Nephron (organoid): ENCODE data around the gene GPS1.

Source experiments
- H3K27ac Mint-ChIP-seq, 3 experiments: 2 replicates each; pipeline ENCODE4 v1.8.0; 2020; ENCODE audit warnings: mixed read lengths in 3 of 3, mild to moderate bottlenecking in 2 of 3, moderate library complexity in 1 of 3
- H3K27me3 Mint-ChIP-seq: 2 replicates; pipeline ENCODE4 v1.8.0; 2021; ENCODE audit warnings: low read depth, mild to moderate bottlenecking, moderate library complexity, mixed read lengths
- H3K36me3 Mint-ChIP-seq: 2 replicates; pipeline ENCODE4 v1.8.0; 2020; ENCODE audit warnings: low read depth, mixed read lengths
- H3K4me1 Mint-ChIP-seq: 2 replicates; pipeline ENCODE4 v1.8.0; 2020; ENCODE audit warnings: mixed read lengths
- H3K4me3 Mint-ChIP-seq, 3 experiments: 2 replicates each; pipeline ENCODE4 v1.8.0; 2020; ENCODE audit warnings: mild to moderate bottlenecking in 3 of 3, mixed read lengths in 3 of 3, moderate library complexity in 2 of 3
- H3K9me3 Mint-ChIP-seq: 2 replicates; pipeline ENCODE4 v1.8.0; 2020; ENCODE audit warnings: mixed read lengths
- TF ChIP-seq, protein P1 (sequence below), 3 experiments: fragments of 200-600 bp; sonication (generic); IDR thresholded peaks; one replicate each; pipeline ENCODE4 v1.5.0; 2021; ENCODE audit warnings: antibody characterized with exemption in 3 of 3; ENCODE audit not compliant: unreplicated experiment in 3 of 3

Gene GPS1

DNA sequence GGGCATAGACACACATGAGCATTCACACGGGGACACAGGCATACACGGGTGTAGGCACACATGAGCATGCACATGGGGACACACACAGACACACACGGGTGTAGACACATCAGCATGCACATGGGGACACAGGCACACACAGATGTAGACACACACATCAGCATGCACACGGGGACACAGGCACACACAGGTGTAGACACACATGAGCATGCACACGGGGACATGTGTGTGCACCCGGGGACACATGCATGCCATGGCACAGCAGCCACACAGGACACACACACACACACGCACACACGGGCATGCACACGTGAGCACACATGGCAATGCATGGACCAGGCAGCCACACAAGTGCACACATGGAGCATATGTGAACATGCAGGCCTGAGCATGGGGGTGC lies 9.0 kb upstream of the GPS1 start:
- TF ChIP-seq, protein P1, sequence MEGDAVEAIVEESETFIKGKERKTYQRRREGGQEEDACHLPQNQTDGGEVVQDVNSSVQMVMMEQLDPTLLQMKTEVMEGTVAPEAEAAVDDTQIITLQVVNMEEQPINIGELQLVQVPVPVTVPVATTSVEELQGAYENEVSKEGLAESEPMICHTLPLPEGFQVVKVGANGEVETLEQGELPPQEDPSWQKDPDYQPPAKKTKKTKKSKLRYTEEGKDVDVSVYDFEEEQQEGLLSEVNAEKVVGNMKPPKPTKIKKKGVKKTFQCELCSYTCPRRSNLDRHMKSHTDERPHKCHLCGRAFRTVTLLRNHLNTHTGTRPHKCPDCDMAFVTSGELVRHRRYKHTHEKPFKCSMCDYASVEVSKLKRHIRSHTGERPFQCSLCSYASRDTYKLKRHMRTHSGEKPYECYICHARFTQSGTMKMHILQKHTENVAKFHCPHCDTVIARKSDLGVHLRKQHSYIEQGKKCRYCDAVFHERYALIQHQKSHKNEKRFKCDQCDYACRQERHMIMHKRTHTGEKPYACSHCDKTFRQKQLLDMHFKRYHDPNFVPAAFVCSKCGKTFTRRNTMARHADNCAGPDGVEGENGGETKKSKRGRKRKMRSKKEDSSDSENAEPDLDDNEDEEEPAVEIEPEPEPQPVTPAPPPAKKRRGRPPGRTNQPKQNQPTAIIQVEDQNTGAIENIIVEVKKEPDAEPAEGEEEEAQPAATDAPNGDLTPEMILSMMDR (IDR thresholded peaks at IDR 0.05; ENCODE audit: unreplicated experiment in 3 of 3), result no peak
- H3K4me3 Mint-ChIP-seq, result peak overlapping the region in 1 of 3 experiments; percentile 19
- peaks cover 8% of the 10 kb centered on the region for H3K27me3 Mint-ChIP-seq
- peaks cover 5% of the 10 kb centered on the region for H3K36me3 Mint-ChIP-seq
- no peaks in the 10 kb centered on the region for H3K9me3 Mint-ChIP-seq
- H3K27ac Mint-ChIP-seq, result no peak overlapping the region
- peaks cover 9% of the 10 kb centered on the region for H3K4me1 Mint-ChIP-seq

DNA sequence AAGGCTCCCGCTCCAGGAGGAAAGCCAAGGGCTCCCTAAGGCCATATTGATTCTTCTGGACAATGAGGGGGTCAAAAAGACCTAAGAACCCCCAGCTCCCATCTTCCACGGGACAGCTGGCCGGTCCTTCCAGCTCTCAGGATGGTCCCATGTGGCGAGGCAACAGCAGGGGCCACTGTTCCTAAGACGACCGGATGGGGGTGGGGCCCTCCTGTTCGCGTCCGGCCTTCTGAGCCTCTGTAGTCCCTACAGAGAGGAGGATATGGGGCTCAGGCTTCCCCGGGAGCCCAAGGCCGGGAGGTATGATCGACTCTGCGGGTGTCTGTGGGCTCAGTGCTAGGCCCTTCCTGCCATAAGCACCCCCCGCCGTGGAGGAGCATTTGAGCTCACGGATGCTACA lies 8.2 kb upstream of the GPS1 start:
- no peak overlapping the region for H3K27ac Mint-ChIP-seq
- H3K4me1 Mint-ChIP-seq, result peaks cover 5% of the 10 kb centered on the region
- no peaks in the 10 kb centered on the region for H3K9me3 Mint-ChIP-seq
- peaks cover 3% of the 10 kb centered on the region for H3K27me3 Mint-ChIP-seq
- H3K4me3 Mint-ChIP-seq, result no peak overlapping the region
- H3K36me3 Mint-ChIP-seq, result peaks cover 7% of the 10 kb centered on the region
- TF ChIP-seq, protein P1 (IDR thresholded peaks at IDR 0.05; ENCODE audit: unreplicated experiment in 3 of 3), result no peak

DNA sequence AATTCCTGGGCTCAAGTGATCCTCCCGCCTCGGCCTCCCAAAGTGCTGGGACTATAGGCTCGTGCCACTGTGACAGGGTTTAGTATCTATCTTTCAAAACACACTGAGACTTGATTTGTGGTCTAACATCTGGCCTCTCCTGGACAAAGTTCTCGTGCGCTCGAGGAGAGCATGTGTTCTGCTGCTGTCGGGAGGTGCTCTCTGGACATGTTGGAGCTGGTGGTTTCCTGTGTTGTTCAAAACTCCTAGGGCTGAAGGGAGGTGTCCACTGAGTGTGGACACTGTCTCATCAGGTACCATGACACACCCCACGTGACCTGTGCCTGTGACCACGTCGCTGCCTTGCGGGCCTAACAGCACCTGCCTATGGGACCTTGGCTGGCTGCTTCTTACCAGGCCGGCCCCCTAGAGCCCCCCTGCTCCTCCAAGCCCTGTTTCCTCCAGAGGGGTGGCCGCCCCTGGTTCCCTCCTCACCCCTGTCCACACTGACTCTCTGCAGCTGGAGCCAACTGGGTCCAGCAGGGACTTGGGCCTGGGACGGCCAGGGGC lies 5.7 kb upstream of the GPS1 start:
- H3K4me1 Mint-ChIP-seq, result peaks cover 4% of the 10 kb centered on the region
- no peak overlapping the region for H3K27ac Mint-ChIP-seq
- peak overlapping the region in 1 of 3 experiments; percentile 69 for H3K4me3 Mint-ChIP-seq
- TF ChIP-seq, protein P1 (IDR thresholded peaks at IDR 0.05; ENCODE audit: unreplicated experiment in 3 of 3), result no peak
- no peaks in the 10 kb centered on the region for H3K27me3 Mint-ChIP-seq
- no peaks in the 10 kb centered on the region for H3K9me3 Mint-ChIP-seq
- H3K36me3 Mint-ChIP-seq, result peaks cover 7% of the 10 kb centered on the region

DNA sequence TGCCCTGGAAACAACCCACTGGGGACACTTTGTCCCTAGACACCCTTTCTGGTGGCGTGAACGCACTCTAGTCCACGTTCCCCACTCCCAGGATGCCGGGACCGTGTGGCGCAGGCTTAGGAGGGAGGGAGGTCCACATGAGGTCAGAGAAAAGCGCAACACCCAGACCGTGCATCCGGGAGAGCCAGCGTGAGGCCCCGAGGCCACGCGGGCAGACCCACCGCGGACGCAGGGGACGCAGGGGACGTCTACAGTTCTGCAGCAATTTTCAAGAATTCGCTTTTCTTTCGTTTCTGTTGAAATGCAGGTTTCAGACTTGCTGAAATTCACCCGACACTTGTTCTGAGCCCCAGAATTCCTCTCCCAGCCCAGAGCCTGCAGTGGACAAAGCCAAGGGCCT lies 4.8 kb upstream of the GPS1 start:
- H3K4me1 Mint-ChIP-seq, result peaks cover 4% of the 10 kb centered on the region
- TF ChIP-seq, protein P1 (IDR thresholded peaks at IDR 0.05; ENCODE audit: unreplicated experiment in 3 of 3), result no peak
- peak overlapping the region in 1 of 3 experiments; percentile 28 for H3K27ac Mint-ChIP-seq
- peaks cover 7% of the 10 kb centered on the region for H3K36me3 Mint-ChIP-seq
- H3K27me3 Mint-ChIP-seq, result no peaks in the 10 kb centered on the region
- H3K9me3 Mint-ChIP-seq, result no peaks in the 10 kb centered on the region
- peak overlapping the region; percentile 61 to 69 (median 68) for H3K4me3 Mint-ChIP-seq

DNA sequence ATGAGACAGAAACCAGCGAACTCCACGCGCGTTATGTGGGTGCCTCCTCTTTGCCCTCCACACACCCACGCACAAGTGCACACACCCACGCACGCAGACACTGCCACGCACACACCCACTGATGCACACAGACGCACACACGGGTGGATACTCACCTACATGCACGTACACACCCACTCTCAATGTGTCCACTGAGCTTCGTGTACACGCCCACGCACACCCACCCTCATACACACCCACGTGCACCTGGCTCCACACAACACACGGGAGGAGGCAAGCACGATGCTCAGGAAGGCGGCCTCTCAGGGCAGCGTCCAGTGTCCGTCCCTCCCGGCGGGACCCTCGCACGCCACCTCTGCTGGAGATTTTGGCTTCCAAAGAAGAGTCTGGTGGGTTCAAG lies 4.3 kb upstream of the GPS1 start:
- H3K27me3 Mint-ChIP-seq, result no peaks in the 10 kb centered on the region
- H3K4me1 Mint-ChIP-seq, result peaks cover 4% of the 10 kb centered on the region
- H3K9me3 Mint-ChIP-seq, result no peaks in the 10 kb centered on the region
- peaks cover 7% of the 10 kb centered on the region for H3K36me3 Mint-ChIP-seq
- TF ChIP-seq, protein P1 (IDR thresholded peaks at IDR 0.05; ENCODE audit: unreplicated experiment in 3 of 3), result no peak
- H3K4me3 Mint-ChIP-seq, result peak overlapping the region; percentile 67 to 73 (median 68)
- no peak overlapping the region for H3K27ac Mint-ChIP-seq

DNA sequence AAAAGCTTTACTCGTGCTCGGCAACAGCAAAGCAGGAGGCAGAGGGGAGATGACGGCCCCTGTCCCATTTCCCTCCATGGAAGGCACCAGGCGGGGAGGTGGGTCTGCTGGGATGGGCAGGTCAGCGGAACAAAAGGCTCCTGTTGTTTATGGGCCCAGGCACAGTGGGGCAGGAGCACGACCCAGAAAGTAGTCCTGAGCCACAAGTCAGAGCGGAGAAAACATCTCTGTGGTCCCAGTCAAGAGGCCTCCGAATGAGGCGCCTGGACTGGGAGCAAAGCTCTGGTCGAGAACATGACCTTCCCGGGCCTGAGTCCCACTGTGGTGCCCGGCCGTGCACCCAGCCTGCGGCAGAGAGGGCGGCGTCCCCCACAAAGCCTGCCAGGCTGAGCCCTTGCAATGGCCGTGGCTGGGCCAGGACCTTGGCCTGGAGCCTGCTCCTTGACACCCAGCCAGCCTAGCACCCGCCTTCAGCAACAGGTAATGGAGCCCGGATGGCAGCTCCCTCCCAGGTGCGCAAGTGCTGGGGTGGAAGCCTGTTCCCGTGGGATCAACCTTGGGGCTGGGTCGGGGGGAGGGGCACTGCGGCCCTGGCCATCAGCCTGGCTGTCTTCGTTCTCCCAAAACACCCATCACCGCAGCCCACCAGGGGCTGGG lies 3.7 kb upstream of the GPS1 start:
- Mint-ChIP-seq H3K36me3 (peaks cover 7% of the 10 kb centered on the region), H3K27ac (no peak overlapping the region), H3K4me1 (peaks cover 5% of the 10 kb centered on the region), H3K4me3 (peak overlapping the region; percentile 67 to 73 (median 68)), H3K9me3 (no peaks in the 10 kb centered on the region), H3K27me3 (no peaks in the 10 kb centered on the region)
- TF ChIP-seq, protein P1 (IDR thresholded peaks at IDR 0.05; ENCODE audit: unreplicated experiment in 3 of 3), result no peak
